Effector memory CD8-positive, alpha-beta T cell (primary cell): ENCODE results near the gene OR10T2.
"Not testable (repeated sequence)": the region's sequence is repeated elsewhere in the genome, so short reads cannot be mapped to it uniquely, and the experiment has no call there.

Source experiments
- ATAC-seq: fragments of 150-1000 bp; cut with Tn5 transposase; replicated peaks from 2 replicates; pipeline ENCODE4 v1.10.0; 2021; ENCODE audit warnings: mild to moderate bottlenecking, moderate library complexity
- DNase-seq, 3 experiments: peaks; one replicate each; pipeline ENCODE4 v3.0.0; 2021
- H3K27ac Mint-ChIP-seq, 2 donors: one replicate each; pipeline ENCODE4 v1.8.0; 2022; ENCODE audit warnings: mild to moderate bottlenecking in 2 of 2, mixed read lengths in 2 of 2, moderate library complexity in 2 of 2
- H3K27me3 Mint-ChIP-seq, 2 donors: one replicate each; pipeline ENCODE4 v1.8.0; 2022; ENCODE audit warnings: mixed read lengths in 2 of 2
- H3K36me3 Mint-ChIP-seq: one replicate; pipeline ENCODE4 v1.8.0; 2022; ENCODE audit warnings: mild to moderate bottlenecking, moderate library complexity, mixed read lengths; ENCODE audit not compliant: insufficient read depth
- H3K4me1 Mint-ChIP-seq, 2 donors: one replicate each; pipeline ENCODE4 v1.8.0; 2022; ENCODE audit warnings: low read depth in 2 of 2, mixed read lengths in 2 of 2
- H3K4me3 Mint-ChIP-seq, 2 donors: one replicate each; pipeline ENCODE4 v1.8.0; 2022; ENCODE audit warnings: mild to moderate bottlenecking in 2 of 2, mixed read lengths in 2 of 2, moderate library complexity in 2 of 2
- H3K9me3 Mint-ChIP-seq, 2 donors: one replicate each; pipeline ENCODE4 v1.8.0; 2022; ENCODE audit warnings: mixed read lengths in 2 of 2
- total RNA-seq, 9 experiments: gene quantifications; one replicate each; lab custom pipeline; 2026; lab: John Stamatoyannopoulos, UW

The OR10T2 gene
- 0 reads per million in 9 experiments for total RNA-seq

GRCh38 chr1:158398818-158399514, at the start of gene OR10T2:
Gene OR10T2, minus strand, starts transcription at chr1:158399466. Its CDS starts 0 bp downstream, at chr1:158399466.
- no peak for DNase-seq
- peaks cover 0 to 4% of the 10 kb centered on the region in 2 donors for H3K4me1 Mint-ChIP-seq
- no peak within 1 kb of the TSS for H3K4me3 Mint-ChIP-seq

GRCh38 chr1:158445376-158445775, 46.1 kb upstream of the OR10T2 start:
- Mint-ChIP-seq H3K9me3 (no peaks in the 10 kb centered on the region), H3K4me3 (no peak overlapping the region), H3K36me3 (no peaks in the 10 kb centered on the region), H3K27me3 (peaks cover 42 to 54% of the 10 kb centered on the region in 2 donors), H3K4me1 (no peaks in the 10 kb centered on the region), H3K27ac (no peak overlapping the region)
- ATAC-seq (no peak), DNase-seq (no peak)

More at GRCh38 chr1:158398818-158399514, at the start of gene OR10T2:
- ATAC-seq = no peak
- Mint-ChIP-seq H3K9me3 (no peaks in the 10 kb centered on the region), H3K27me3 (peaks cover 26 to 53% of the 10 kb centered on the region in 2 donors), H3K36me3 (no peaks in the 10 kb centered on the region), H3K27ac (no peak within 1 kb of the TSS)

GRCh38 chr1:158434741-158435140, 35.5 kb upstream of the OR10T2 start:
- ATAC-seq (no peak), DNase-seq (no peak)
- peaks cover 58 to 67% of the 10 kb centered on the region in 2 donors for H3K27me3 Mint-ChIP-seq
- no peak overlapping the region for H3K27ac Mint-ChIP-seq
- peaks cover 0 to 7% of the 10 kb centered on the region in 2 donors for H3K9me3 Mint-ChIP-seq
- no peak overlapping the region for H3K4me3 Mint-ChIP-seq
- H3K36me3 Mint-ChIP-seq = no peaks in the 10 kb centered on the region
- H3K4me1 Mint-ChIP-seq = no peaks in the 10 kb centered on the region

GRCh38 chr1:158430163-158430562, 30.9 kb upstream of the OR10T2 start:
- not testable (repeated sequence) for H3K36me3 Mint-ChIP-seq, H3K27ac Mint-ChIP-seq, H3K4me1 Mint-ChIP-seq, H3K4me3 Mint-ChIP-seq, ATAC-seq, DNase-seq
- peaks cover 71 to 72% of the 10 kb centered on the region in 2 donors for H3K27me3 Mint-ChIP-seq
- H3K9me3 Mint-ChIP-seq = peaks cover 0 to 13% of the 10 kb centered on the region in 2 donors

GRCh38 chr1:158426137-158426536, 26.9 kb upstream of the OR10T2 start, which contains the start of gene OR10K2:
Gene OR10K2, minus strand, starts transcription at chr1:158426237. Its CDS starts 5,371 bp downstream, at chr1:158420866.
- Mint-ChIP-seq H3K9me3 (peaks cover 0 to 7% of the 10 kb centered on the region in 2 donors), H3K4me3 (no peak within 1 kb of the TSS), H3K4me1 (no peaks in the 10 kb centered on the region), H3K36me3 (no peaks in the 10 kb centered on the region), H3K27me3 (peaks cover 41 to 47% of the 10 kb centered on the region in 2 donors), H3K27ac (no peak within 1 kb of the TSS)
- ATAC-seq (no peak), DNase-seq (no peak)

- H3K9me3 Mint-ChIP-seq = peaks cover 0 to 7% of the 10 kb centered on the region in 2 donors
- no peaks in the 10 kb centered on the region for H3K36me3 Mint-ChIP-seq
- no peak overlapping the region for H3K27ac Mint-ChIP-seq
- H3K4me3 Mint-ChIP-seq = no peak overlapping the region
- H3K4me1 Mint-ChIP-seq = no peaks in the 10 kb centered on the region
- DNase-seq (no peak), ATAC-seq (no peak)
- peaks cover 39 to 48% of the 10 kb centered on the region in 2 donors for H3K27me3 Mint-ChIP-seq
Measured at GRCh38 chr1:158425027-158425426, 25.8 kb upstream of the OR10T2 start.

- DNase-seq = no peak
- H3K4me3 Mint-ChIP-seq = no peak overlapping the region
- peaks cover 13 to 27% of the 10 kb centered on the region in 2 donors for H3K27me3 Mint-ChIP-seq
Measured at GRCh38 chr1:158422212-158422611, 22.9 kb upstream of the OR10T2 start.

GRCh38 chr1:158417586-158417985, 18.3 kb upstream of the OR10T2 start:
- Mint-ChIP-seq H3K9me3 (no peaks in the 10 kb centered on the region), H3K4me1 (peaks cover 0 to 2% of the 10 kb centered on the region in 2 donors), H3K27me3 (peaks cover 33 to 48% of the 10 kb centered on the region in 2 donors), H3K4me3 (no peak overlapping the region), H3K36me3 (peaks cover 6% of the 10 kb centered on the region), H3K27ac (no peak overlapping the region)
- DNase-seq (no peak), ATAC-seq (no peak)

More at GRCh38 chr1:158422212-158422611, 22.9 kb upstream of the OR10T2 start:
- Mint-ChIP-seq H3K9me3 (no peaks in the 10 kb centered on the region), H3K36me3 (no peaks in the 10 kb centered on the region), H3K4me1 (no peaks in the 10 kb centered on the region), H3K27ac (no peak overlapping the region)
- no peak for ATAC-seq

GRCh38 chr1:158414651-158415345, 15.5 kb upstream of the OR10T2 start:
- Mint-ChIP-seq H3K4me3 (no peak overlapping the region), H3K27me3 (peaks cover 21 to 27% of the 10 kb centered on the region in 2 donors), H3K36me3 (peaks cover 6% of the 10 kb centered on the region), H3K27ac (no peak overlapping the region), H3K4me1 (peaks cover 0 to 2% of the 10 kb centered on the region in 2 donors), H3K9me3 (no peaks in the 10 kb centered on the region)
- DNase-seq (no peak), ATAC-seq (no peak)

- DNase-seq = no peak
- no peaks in the 10 kb centered on the region for H3K4me1 Mint-ChIP-seq
- no peaks in the 10 kb centered on the region for H3K36me3 Mint-ChIP-seq
- H3K27me3 Mint-ChIP-seq = peaks cover 29 to 51% of the 10 kb centered on the region in 2 donors
- no peaks in the 10 kb centered on the region for H3K9me3 Mint-ChIP-seq
- no peak overlapping the region for H3K4me3 Mint-ChIP-seq
- no peak for ATAC-seq
- H3K27ac Mint-ChIP-seq = no peak overlapping the region
Measured at GRCh38 chr1:158407092-158407491, 7.8 kb upstream of the OR10T2 start.

GRCh38 chr1:158400871-158401270, 1.6 kb upstream of the OR10T2 start:
- no peaks in the 10 kb centered on the region for H3K36me3 Mint-ChIP-seq
- H3K4me1 Mint-ChIP-seq = peaks cover 0 to 4% of the 10 kb centered on the region in 2 donors
- H3K9me3 Mint-ChIP-seq = no peaks in the 10 kb centered on the region
- H3K4me3 Mint-ChIP-seq = no peak overlapping the region
- DNase-seq (no peak), ATAC-seq (no peak)
- H3K27ac Mint-ChIP-seq = no peak overlapping the region
- peaks cover 37 to 52% of the 10 kb centered on the region in 2 donors for H3K27me3 Mint-ChIP-seq

GRCh38 chr1:158396646-158397045, 2.6 kb downstream of the OR10T2 start:
- H3K9me3 Mint-ChIP-seq = no peaks in the 10 kb centered on the region
- H3K4me1 Mint-ChIP-seq = peaks cover 0 to 4% of the 10 kb centered on the region in 2 donors
- H3K4me3 Mint-ChIP-seq = no peak overlapping the region
- H3K36me3 Mint-ChIP-seq = no peaks in the 10 kb centered on the region
- H3K27me3 Mint-ChIP-seq = peaks cover 19 to 41% of the 10 kb centered on the region in 2 donors
- H3K27ac Mint-ChIP-seq = no peak overlapping the region
- DNase-seq (no peak), ATAC-seq (no peak)

- ATAC-seq = no peak
- Mint-ChIP-seq H3K9me3 (no peaks in the 10 kb centered on the region), H3K36me3 (no peaks in the 10 kb centered on the region), H3K27me3 (peaks cover 21 to 27% of the 10 kb centered on the region in 2 donors), H3K4me1 (no peaks in the 10 kb centered on the region), H3K27ac (no peak overlapping the region), H3K4me3 (no peak overlapping the region)
- no peak for DNase-seq
Measured at GRCh38 chr1:158393476-158393875, 5.8 kb downstream of the OR10T2 start.
